LNCAP (cell line): ENCODE measurements around the gene SLC15A4.

ENCODE experiments used
- TF ChIP-seq, protein P1 (sequence below): fragments of 450-650 bp; IDR thresholded peaks from 2 replicates; pipeline ENCODE4 v1.5.1; 2017; ENCODE audit warnings: mild to moderate bottlenecking

The SLC15A4 gene

DNA sequence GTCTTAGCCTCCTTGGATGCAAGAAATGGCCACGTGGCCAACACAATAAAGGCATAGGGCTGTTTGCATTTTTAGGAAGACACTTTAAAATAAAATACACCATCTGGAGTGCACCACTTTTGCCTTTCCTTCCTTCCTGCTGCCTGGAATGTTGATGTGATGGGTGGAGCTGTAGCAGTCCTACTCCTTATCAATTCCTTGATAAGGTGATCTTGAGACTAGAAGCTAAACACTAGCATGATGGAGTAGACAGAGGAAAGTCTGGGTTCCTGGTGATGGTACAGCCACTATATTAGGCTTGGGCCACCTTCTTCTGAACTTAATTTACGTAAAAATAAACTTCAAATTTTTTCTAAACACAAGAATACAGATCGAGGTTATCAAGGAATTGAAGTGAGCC lies 26.6 kb upstream of the SLC15A4 start:
- TF ChIP-seq, protein P1, sequence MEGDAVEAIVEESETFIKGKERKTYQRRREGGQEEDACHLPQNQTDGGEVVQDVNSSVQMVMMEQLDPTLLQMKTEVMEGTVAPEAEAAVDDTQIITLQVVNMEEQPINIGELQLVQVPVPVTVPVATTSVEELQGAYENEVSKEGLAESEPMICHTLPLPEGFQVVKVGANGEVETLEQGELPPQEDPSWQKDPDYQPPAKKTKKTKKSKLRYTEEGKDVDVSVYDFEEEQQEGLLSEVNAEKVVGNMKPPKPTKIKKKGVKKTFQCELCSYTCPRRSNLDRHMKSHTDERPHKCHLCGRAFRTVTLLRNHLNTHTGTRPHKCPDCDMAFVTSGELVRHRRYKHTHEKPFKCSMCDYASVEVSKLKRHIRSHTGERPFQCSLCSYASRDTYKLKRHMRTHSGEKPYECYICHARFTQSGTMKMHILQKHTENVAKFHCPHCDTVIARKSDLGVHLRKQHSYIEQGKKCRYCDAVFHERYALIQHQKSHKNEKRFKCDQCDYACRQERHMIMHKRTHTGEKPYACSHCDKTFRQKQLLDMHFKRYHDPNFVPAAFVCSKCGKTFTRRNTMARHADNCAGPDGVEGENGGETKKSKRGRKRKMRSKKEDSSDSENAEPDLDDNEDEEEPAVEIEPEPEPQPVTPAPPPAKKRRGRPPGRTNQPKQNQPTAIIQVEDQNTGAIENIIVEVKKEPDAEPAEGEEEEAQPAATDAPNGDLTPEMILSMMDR: no peak

DNA sequence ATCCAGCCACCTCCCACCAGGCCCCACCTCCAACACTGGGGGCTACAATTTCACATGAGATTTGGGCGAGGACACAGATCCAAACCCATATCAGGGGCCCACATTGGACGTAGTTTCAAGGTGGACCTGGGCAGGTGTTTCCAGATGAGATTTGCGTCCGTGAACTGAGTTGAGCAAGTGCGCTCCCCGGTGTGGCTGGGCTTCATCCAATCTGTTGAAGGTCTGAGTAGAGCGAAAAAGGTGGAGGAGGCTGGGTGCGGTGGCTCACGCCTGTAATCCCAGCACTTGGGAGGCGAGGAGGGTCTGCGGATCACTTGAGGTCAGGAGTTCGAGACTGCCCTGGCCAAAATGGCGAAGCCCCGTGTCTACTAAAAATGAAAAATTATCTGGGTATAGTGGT lies 24.6 kb upstream of the SLC15A4 start:
- TF ChIP-seq, protein P1: no peak

DNA sequence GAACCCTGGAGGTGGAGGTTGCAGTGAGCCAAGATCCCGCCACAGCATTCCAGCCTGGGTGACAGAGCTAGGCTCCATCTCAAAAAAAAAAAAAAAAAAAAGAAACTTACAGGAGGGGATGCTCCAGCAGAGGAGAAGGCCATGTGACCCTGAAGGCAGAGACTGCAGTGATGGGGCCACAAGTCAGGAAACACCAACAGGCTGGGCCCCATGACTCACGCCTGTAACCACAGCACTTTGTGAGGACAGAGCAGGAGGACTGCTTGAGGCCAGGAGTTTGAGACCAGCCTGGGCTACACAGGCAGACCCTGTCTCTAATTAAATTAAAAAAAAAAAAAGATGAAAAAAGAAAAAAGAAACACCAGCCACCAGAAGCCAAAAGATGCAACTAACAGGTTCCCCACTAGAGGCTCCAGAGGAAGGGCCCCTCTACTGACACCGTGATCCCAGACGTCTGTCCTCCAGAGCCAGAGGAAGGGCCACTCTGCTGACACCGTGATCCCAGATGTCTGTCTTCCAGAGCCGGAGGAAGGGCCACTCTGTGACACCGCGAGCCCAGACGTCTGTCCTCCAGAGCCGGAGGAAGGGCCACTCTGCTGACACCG lies 20.4 kb upstream of the SLC15A4 start:
- TF ChIP-seq, protein P1: no peak

DNA sequence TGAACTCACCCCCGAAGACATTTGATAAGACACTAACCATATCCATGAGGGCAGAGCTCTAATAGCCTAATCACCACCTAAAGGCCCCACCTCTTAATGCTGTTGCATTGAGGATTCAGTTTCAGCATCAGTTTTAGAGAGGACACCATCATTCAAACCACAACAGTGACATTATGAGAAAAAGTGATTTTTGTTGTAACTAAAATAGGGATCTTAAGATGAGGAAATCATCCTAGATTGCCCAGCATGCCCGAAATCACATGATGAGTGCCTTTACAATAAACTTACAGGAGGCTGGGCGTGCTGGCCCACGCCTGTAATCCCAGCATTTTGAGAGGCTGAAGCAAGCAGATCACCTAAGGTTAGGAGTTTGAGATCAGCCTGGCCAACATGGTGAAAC lies 19.8 kb upstream of the SLC15A4 start:
- TF ChIP-seq, protein P1: no peak

DNA sequence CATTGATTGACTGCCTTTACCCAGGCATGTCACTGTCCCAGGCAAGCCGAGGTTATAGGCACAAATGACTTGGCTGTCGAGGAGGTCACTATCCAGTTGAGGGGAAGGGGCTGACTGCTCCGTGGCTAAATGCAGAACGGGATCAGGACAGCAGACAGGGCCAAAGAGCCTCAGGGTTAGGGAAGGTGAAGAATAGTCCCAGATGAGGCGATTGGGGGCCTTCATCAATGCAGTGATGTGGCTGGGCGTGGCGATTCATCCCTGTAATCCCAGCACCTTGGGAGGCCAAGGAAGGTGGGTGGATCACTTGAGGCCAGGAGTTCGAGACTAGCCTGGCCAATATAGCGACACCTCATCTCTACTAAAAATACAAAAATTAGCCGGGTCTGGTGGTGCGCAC lies 18.8 kb upstream of the SLC15A4 start:
- TF ChIP-seq, protein P1: no peak

DNA sequence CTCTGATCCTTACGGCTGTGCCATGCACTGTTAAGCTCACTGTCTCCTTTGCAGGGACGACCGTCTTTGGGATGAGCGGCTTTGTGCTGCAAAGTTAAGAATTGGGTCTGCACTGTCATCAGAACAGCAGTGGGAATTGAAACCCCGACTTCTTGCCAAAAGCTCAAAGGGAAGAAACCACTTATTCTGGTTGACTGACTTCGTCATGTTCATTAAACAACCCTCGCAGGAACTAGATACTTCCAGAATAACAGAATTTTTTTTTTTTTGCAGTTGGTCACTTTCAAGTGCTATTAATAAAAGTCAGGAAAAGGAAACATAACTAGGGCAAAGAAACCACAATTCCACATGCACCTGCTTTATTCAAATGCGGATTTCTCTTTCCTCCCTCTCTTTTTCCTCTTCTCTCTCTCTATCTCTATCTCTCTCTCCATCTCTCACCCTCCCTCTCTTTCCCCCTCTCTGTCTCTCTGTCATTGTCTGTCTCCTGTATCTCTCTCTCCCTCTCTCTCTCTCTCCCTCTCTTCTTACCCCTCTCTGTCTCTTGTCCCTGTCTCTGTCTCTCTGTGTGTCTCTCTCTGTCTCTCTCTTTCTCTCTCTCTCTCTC lies 17.2 kb upstream of the SLC15A4 start:
- TF ChIP-seq, protein P1: no peak

DNA sequence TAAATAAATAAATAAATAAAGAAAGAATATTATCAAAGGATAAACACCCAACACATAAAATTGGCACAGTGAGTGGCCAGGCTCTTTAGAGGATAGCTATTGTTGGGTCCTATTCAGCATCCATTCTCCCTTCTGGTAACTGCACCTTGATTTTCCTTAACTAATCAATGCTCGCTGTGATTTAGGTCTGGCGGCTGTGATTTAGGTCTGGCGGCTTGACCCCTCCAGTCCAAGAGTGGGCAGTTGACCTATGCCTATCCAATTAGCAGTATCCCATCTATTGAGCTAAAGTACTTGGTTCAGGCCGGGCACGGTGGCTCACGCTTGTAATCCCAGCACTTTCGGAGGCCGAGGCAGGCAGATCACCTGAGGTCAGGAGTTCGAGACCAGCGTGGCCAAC lies 9.7 kb upstream of the SLC15A4 start:
- TF ChIP-seq, protein P1: no peak

DNA sequence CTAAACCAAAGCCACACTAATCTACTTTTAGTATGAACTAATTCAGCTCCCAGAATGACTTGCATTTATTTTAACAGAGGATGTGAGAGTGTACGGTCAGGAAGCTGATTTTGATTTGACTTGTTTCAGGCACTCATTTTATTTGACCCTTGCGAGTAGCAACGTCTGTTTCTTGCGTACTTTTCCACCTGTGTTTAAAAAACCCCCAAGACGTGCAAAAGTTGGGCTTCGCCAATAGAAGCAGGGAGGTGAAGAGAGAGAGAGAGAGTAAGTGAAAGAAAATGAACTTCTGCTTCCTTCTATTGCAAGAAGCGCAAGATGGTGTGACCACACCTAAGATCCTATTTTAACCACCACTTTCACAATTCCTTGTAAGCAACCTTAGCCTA lies 6.7 kb upstream of the SLC15A4 start:
- TF ChIP-seq, protein P1: no peak
